Lower lobe of right lung (tissue), 2 donors: ENCODE data around the gene SIGLEC12. TPM values are rescaled to one million over a fixed set of nuclear protein-coding genes. Genes with fewer than 3 reads are reported as not detected.

Experiments used
- ATAC-seq, 2 donors: fragments of 200-7000 bp; cut with Tn5 transposase; one replicate each; pipeline ENCODE4 v1.9.1; 2020 to 2022; ENCODE audit warnings: mild to moderate bottlenecking in 2 of 2, moderate library complexity in 2 of 2
- DNase-seq: peaks from one replicate; pipeline ENCODE4 v3.0.0-alpha.2; 2020
- H3K27ac ChIP-seq: fragments of 200-600 bp; one replicate; pipeline ENCODE4 v1.8.0; 2022
- H3K27me3 ChIP-seq: fragments of 200-600 bp; one replicate; pipeline ENCODE4 v1.8.0; 2022; ENCODE audit warnings: low read depth
- H3K36me3 ChIP-seq: fragments of 200-600 bp; one replicate; pipeline ENCODE4 v1.8.0; 2022; ENCODE audit warnings: mild to moderate bottlenecking
- H3K4me1 ChIP-seq: fragments of 200-600 bp; one replicate; pipeline ENCODE4 v1.8.0; 2022
- H3K4me3 ChIP-seq: fragments of 200-600 bp; one replicate; pipeline ENCODE4 v1.8.0; 2022; ENCODE audit warnings: mild to moderate bottlenecking
- H3K9me3 ChIP-seq: fragments of 200-600 bp; one replicate; pipeline ENCODE4 v1.8.0; 2022
- CTCF ChIP-seq: fragments of 200-600 bp; IDR thresholded peaks from one replicate; pipeline ENCODE4 v1.8.0; 2022; ENCODE audit warnings: antibody characterized with exemption, mild to moderate bottlenecking
- intact Hi-C: fragments of 100-400 bp; cut with DNase I; formaldehyde crosslinking; loops from one replicate; pipeline ENCODE4 v1.11.0; 2022
- total RNA-seq: library from RNA; stranded (reverse); fragmentation: NEBNext Ultra II Directional; extraction: Animal tissue kit (Norgen Biotek cat#: 25700); gene quantifications from one replicate; pipeline ENCODE4 v1.2.1, GENCODE V29; 2021
- donor health status: DM: no; HTN: yes; CAD: no; lungs with severe emphysema.

The SIGLEC12 gene
- total RNA-seq, 1 donor from 2014 or later, result 5.9 TPM

DNA sequence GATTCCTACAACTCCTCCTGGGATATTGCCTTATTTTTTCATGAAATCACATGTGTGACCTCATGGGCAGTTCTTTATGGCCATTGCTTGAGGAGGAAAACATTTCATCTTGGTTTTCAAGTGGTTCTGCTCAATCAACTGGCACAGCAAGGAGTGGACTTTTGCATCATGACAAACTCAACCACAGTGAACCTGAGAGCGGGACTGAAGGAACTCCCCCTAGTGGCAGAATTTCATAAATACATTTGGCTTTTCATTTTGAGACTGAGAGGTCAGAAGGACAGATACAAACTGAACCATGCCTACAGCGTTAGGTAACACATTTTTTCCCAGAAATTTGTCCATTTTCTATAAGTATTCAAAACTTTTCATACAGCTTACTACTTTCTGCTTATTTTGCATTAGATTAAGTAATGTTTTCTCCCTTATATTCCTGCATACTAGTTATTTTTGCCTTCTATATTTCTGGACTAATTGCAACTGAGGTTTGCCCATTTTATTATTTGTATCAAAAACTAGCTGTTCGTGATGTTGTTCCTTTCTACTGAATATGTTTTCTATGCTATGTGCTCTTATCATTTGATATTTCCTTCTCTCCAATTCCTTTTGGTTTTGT lies 13.4 kb upstream of the SIGLEC12 start:
- no peaks in the 10 kb centered on the region for H3K36me3 ChIP-seq
- no peaks in the 10 kb centered on the region for H3K4me1 ChIP-seq
- ATAC-seq (peak; percentile 53 to 64), DNase-seq (no peak)
- H3K27ac ChIP-seq, result no peak overlapping the region
- intact Hi-C loops, result no loop called here
- H3K4me3 ChIP-seq, result no peak overlapping the region
- TF ChIP-seq CTCF, result peak; percentile 79
- H3K9me3 ChIP-seq, result no peaks in the 10 kb centered on the region
- H3K27me3 ChIP-seq, result peaks cover 4% of the 10 kb centered on the region

DNA sequence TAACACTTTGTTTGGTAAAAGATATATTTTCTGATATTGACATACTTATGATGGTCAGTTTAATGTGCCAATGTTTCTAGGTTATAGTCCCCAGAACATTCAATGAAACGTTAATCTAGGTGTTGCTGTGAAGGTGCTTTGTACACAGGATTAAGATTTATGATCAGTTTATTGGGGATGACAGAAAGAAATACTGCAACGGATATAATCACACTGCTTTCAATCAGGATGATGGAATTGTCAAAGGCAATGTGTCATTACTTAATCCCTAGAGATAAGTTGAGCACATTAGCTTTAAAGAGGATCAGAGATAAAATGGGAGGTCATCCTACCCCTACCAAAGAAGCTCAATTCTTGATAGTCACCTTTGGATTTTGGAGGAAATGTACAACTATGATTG lies 12.4 kb upstream of the SIGLEC12 start:
- ATAC-seq (no peak), DNase-seq (no peak)
- Histone ChIP-seq H3K36me3 (no peaks in the 10 kb centered on the region), H3K27ac (no peak overlapping the region), H3K4me1 (no peaks in the 10 kb centered on the region), H3K27me3 (no peaks in the 10 kb centered on the region), H3K4me3 (no peak overlapping the region), H3K9me3 (no peaks in the 10 kb centered on the region)
- TF ChIP-seq CTCF, result no peak
- intact Hi-C loops, result no loop called here

GRCh38 chr19:51511353-51511752 lies 9.8 kb upstream of the SIGLEC12 start:
- TF ChIP-seq CTCF, result no peak
- intact Hi-C loops, result no loop called here
- DNase-seq, result no peak

DNA sequence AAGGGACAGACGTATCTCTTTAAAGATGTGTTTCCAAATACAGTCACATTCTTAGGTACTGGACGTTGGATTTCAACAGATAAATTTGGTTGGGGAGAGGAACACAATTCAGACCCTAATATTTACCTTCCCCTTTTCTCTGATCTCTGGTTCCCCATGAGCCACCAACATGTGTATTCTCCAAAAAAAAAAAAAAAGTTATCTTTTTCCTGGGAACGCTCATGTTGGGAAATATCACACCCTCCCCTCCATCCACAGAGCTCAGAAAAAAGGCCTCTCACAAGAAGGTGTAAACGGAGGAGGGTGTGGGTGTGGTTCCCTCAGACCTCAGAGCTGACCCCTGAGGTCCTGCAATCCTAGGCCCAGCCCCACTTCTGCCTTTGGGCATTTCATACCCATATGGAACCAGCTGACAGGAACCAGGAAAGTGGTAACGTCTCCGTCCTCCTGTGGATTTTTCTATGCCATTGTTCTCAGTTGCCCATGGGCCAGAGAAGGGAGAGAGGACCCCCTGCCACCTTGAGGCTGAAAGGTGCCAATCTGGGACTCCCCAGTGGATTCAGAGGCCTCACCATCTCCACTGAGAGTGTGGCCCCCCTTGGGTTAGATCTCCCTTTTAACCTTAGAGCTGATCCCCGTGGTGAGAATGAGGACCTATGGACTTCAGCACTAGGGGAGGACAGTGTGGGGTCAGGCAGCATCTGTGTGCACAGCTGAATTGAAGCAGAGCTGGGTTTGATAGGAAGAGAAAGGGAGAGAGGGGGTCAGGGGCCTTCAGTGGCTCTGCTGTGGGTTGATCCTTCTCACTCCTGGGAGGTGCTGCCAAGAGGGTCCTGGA lies 8.4 kb upstream of the SIGLEC12 start:
- H3K9me3 ChIP-seq, result no peaks in the 10 kb centered on the region
- intact Hi-C loops, result no loop called here
- DNase-seq (no peak), ATAC-seq (no peak)
- H3K27me3 ChIP-seq, result no peaks in the 10 kb centered on the region
- H3K4me3 ChIP-seq, result no peak overlapping the region
- H3K36me3 ChIP-seq, result no peaks in the 10 kb centered on the region
- no peak overlapping the region for H3K27ac ChIP-seq
- H3K4me1 ChIP-seq, result peaks cover 9% of the 10 kb centered on the region
- TF ChIP-seq CTCF, result no peak

More at GRCh38 chr19:51511353-51511752, 9.8 kb upstream of the SIGLEC12 start:
- Histone ChIP-seq H3K4me3 (no peak overlapping the region), H3K9me3 (no peaks in the 10 kb centered on the region), H3K4me1 (peaks cover 9% of the 10 kb centered on the region), H3K27ac (no peak overlapping the region), H3K36me3 (no peaks in the 10 kb centered on the region), H3K27me3 (no peaks in the 10 kb centered on the region)
- ATAC-seq, result no peak

- DNase-seq (no peak), ATAC-seq (no peak)
These were observed 6.6 kb upstream of the SIGLEC12 start for GRCh38 chr19:51508059-51508733.

More at GRCh38 chr19:51508059-51508733, 6.6 kb upstream of the SIGLEC12 start:
- Histone ChIP-seq H3K9me3 (no peaks in the 10 kb centered on the region), H3K27me3 (no peaks in the 10 kb centered on the region), H3K36me3 (no peaks in the 10 kb centered on the region), H3K4me1 (peaks cover 9% of the 10 kb centered on the region), H3K27ac (no peak overlapping the region), H3K4me3 (no peak overlapping the region)
- TF ChIP-seq CTCF, result no peak
- intact Hi-C loops, result no loop called here
